ENCODE data around the gene GADL1.

GRCh38 chr3:30872879-30873278 is 21.6 kb downstream of the GADL1 start:
- no peak for TF ChIP-seq CTCF (IDR thresholded peaks at IDR 0.05)
- TF ChIP-seq POLR2A (IDR thresholded peaks at IDR 0.05) = no peak
- no peak for TF ChIP-seq EP300 (IDR thresholded peaks at IDR 0.05)
